GM18858 (cell line): ENCODE results near the gene MAPRE2.

Experiments used
- ATAC-seq: cut with Tn5 transposase; IDR thresholded peaks from one replicate; pipeline ENCODE4 v1.9.1; 2021; ENCODE audit not compliant: unreplicated experiment

MAPRE2 gene

DNA sequence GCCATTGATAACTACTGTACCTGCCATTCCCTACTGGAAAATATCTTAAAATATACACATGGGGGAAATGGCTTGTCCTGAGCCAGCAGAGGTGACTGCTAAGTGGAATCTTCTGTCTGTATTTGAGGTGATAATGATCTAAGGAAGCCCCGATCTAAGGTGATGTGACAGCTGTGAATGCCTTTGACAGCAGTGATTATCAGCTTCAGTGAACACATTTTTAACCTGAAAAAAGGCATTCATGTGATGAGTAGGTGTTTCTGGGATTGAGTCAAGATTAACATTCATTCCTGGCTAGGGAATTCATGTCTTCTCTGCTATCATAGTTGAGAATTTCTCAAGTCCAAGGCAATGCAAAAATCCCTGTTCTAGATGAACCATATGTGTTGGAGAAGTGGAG is 9.1 kb upstream of the MAPRE2 start:
- no peak for ATAC-seq

DNA sequence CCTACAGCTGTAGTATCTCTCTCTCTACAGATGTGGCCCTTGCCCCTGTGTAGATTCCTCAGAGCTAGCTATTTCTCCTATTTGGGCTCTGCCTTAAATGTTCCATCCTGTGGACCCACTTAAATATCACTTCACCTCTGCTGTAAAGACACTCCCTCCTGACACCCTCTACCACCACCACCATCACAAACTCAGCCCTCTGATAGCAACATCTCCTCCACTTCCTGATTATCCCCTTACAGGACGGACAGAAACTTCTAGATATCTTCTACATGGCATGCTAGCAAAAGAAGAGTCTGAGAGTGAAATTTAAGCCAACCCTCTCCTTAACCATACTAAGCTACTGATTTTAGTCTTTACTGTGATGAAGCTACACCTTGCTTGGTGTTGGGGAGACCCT is 3.2 kb upstream of the MAPRE2 start:
- no peak for ATAC-seq

DNA sequence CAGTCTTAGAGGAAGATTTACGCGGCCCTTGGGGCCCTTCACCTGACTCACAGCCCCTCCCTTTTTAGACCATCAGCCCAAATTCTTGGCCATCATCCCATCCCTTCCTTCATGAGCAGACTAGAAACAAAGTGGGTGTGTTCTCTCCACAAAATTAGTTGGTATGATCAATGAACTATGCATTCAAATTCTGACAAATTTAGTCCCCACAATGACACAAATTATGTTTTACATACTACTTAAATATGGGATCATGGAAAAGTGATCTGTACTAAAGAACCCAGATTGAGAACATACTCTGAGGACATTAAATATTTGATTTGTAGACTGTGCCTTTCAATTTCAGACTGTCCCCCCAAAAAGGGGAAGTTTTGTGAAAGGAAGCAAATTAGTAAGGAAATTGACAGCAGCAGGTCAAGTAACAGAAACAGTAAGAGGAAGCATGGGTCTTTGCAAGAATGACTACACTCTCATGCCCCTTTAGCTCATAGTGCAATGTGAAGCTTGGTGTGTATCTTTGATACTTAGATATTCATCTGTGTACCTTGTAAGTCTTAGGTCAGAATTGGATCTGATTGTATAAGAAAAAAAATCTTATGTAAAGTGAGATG is 2.2 kb upstream of the MAPRE2 start:
- ATAC-seq = peak; percentile 50

- no peak for ATAC-seq
Observed at GRCh38 chr18:35040638-35040987, 600 bp upstream of the MAPRE2 start.

- no peak for ATAC-seq
Observed at GRCh38 chr18:35041815-35042387, 688 bp downstream of the MAPRE2 start.

GRCh38 chr18:35042389-35043071 is 1.3 kb downstream of the MAPRE2 start:
- ATAC-seq = no peak

- no peak for ATAC-seq
Observed at GRCh38 chr18:35043207-35043606, 2.0 kb downstream of the MAPRE2 start.

DNA sequence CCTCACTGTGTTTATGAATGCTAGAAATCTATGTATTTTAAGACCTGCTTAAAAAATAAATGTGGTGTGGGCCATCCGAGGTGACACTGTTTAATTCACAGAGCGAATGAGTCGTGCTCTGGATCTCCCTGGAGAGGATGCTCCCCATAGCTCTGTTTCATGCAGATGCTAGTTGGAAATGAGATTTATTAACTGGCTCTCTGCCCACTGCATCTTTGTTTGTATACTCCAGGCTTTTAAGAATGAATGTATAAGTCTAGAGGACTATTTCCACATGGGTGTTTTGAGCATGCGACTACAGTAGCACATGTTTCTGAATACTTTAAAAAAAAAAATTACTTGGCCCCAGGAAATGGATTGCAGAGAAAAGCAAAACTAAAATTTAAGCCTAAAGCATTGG is 3.9 kb downstream of the MAPRE2 start:
- ATAC-seq = no peak

DNA sequence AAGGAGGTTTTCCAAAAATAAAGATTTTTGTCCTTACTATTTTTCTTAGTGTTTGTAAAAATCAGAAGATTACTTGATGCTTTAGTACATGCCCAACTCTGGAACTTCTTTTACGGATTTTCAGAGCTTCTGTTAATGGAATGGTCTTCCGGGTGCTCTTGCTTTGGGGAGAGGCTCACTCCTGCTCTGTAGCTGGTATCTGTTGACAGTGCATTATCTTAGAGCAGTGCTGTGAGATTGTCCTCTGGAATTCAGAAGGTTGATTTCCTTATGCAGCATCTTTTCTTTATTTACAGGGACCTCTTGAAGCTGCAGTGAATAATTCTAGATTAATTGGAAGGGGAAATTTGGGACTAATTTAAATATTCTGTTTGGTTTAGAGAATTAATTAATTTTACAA is 4.6 kb downstream of the MAPRE2 start:
- ATAC-seq = no peak

GRCh38 chr18:35047697-35048292 is 6.6 kb downstream of the MAPRE2 start:
- no peak for ATAC-seq

DNA sequence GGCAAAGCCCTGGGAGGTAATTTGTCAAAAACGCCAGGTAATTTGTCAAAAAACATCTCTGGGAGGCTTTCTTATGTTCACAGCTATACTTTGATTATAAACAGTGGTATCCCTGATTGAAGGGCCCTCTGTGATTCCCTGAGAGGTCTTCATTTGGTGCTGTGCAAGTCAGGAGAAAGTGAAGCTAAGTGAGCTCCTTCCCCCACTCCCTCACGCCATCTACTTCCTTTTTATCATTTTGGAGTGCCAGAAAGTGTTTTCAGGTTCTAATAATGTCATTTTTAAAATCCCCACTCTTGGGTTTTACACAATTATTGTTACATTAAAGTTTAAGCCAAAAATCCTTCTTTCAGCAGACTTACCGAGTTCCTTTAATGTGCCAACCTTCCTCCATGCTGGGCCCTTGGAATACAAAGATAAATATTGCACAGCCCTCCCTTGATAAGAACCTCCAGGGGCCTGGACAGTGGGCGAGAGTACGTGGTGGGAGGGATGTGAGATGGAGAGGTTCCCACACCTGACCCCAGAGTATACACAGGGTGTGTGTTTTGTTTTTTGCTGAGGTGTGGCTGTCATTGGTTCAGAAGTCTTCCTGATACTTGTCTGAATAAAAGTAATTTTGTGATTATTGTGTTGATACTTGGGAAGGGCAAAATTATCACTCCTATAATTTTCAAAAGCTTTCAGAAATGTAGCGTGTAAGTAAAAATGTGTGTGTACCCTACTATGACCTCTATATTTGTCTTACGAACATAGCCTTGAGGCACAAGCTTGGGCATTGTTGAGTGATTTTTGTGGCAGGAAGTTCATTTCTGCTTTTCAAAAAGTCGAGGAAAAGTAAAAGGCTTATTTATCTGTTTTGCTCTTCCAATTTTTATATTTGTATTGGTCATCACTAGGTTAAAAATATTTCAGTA is 8.2 kb downstream of the MAPRE2 start:
- ATAC-seq = peak; percentile 16

GRCh38 chr18:35050028-35050546 is 8.9 kb downstream of the MAPRE2 start:
- ATAC-seq = peak; percentile 42

GRCh38 chr18:35050705-35051195 is 9.5 kb downstream of the MAPRE2 start:
- peak; percentile 26 for ATAC-seq

DNA sequence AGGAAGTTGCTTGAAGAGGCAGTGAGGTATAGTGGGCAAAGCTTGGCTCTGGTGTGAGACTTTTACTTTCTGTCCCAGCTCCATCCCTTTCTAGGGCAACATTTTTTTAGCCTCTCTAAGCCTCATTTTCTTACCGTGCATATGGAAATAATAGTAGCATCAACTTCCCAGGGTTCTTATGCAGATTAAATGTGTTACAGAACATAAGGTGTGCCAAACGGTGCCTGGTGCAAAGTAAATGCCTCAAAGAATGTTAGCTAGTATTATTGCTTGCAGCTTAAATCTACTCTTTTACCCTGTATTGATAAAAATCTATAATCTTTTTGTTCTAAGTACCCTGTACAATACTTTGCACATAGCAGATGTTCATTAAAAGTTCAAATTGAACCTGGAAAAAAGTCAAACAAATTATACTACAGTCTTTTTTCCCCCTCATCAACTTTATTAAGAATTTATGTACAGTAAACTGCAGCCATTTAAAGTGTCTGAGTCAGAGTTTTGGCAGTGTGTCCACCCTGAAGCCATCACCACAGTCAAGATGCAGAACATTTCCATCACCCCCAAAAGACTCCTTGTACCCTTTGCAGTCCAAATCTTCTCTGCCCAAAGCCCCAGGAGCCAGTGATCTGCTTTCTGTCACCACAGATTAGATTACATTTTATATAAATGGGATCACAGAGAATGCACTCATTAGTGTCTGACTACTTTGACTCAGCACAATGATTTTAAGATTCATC is 10.6 kb downstream of the MAPRE2 start:
- no peak for ATAC-seq

- ATAC-seq = no peak
Observed at GRCh38 chr18:35054401-35054800, 13.2 kb downstream of the MAPRE2 start.

- no peak for ATAC-seq
Observed at GRCh38 chr18:35055105-35055504, 13.9 kb downstream of the MAPRE2 start.

- no peak for ATAC-seq
Observed at GRCh38 chr18:35055726-35056125, 14.5 kb downstream of the MAPRE2 start.

- ATAC-seq = no peak
Observed at GRCh38 chr18:35059280-35059927, 18.2 kb downstream of the MAPRE2 start.

DNA sequence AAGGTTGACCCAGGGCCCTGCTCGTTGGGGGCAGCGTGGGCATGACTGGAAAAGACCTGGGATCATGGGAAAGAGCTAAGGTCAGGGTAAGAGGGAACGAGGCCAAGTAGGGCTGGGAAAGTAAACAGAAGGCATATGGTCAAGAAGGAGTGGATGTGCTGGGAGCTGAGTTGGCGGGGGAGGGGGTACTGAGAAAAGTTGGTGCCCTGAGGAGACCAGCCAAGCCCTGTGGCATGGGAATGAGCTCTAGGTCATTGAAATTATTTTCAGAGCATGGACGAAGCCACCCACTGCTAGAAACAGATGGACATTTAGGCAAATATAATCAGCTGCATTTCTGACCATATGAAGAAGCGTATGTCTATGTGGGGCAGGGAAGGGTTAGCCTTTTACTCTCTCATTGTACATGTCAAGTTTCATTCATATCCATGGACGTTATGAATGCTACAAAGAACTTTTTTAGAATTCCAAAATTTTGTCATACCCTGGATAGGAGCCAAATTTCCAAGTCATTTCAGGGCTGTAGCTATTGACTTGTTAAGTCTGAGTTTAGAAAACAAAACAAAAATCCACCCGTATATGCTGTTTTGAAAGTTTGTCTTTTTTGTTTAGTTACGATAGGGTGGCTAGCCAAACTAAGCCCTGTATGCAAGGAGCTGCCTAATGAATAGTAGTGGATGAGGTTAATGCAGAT is 19.1 kb downstream of the MAPRE2 start:
- no peak for ATAC-seq
